HG03066 (cell line): ENCODE data around the gene ANKMY1.

Experiments used
- ATAC-seq: cut with Tn5 transposase; IDR thresholded peaks from one replicate; pipeline ENCODE4 v1.9.1; 2021; ENCODE audit warnings: low read depth; ENCODE audit not compliant: unreplicated experiment

ANKMY1 gene

GRCh38 chr2:240595381-240596079 lies 37.7 kb upstream of the ANKMY1 start:
- no peak for ATAC-seq

GRCh38 chr2:240594511-240595380 lies 37.0 kb upstream of the ANKMY1 start:
- no peak for ATAC-seq

- no peak for ATAC-seq
These were observed 36.1 kb upstream of the ANKMY1 start for GRCh38 chr2:240593703-240594451.

DNA sequence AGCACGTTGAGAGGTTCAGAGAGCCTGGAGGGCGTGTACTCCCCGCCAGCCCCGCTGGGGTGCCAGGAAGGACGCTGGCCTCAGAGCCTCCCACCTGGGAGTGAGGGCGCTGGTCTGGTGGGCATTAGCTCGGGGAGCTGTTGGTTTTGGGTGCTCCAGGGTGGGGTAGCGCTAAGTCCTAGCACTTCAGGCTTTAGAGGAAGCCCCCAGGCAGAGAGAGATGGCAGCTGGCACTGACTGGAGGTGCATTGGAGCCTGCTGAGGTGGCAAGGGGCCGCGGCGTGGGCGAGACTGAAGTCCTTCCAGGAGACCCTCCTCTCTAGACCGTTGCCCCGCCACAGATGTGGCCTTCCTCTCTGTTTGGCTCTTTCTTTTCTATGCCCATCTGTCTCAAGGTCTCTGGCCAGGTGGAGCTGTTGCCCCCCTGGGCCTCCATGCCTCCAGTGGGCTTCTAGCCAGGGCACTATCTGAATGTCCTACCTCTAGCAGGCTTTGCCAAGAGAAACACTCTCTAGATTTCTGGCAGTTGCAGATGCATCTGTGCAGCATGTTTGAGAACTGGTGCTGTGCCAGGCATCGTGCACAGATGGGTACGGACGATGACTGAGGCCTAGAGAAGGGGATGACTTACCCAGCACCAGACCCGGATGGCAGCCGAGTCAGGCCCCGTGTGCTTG lies 35.4 kb upstream of the ANKMY1 start:
- no peak for ATAC-seq

DNA sequence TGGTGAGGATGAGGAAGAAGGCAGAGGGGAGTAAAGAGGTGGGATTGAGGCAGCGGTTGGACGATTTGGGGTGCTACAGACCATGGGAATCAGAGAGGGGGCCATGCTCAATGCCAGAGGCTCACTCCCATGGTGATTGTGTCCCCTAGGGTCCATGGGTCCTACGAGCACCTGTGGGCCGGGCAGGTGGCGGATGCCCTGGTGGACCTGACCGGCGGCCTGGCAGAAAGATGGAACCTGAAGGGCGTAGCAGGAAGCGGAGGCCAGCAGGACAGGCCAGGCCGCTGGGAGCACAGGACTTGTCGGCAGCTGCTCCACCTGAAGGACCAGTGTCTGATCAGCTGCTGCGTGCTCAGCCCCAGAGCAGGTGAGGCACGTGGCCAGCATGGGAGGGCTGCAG lies 34.0 kb upstream of the ANKMY1 start:
- ATAC-seq: no peak

GRCh38 chr2:240591226-240591625 lies 33.4 kb upstream of the ANKMY1 start:
- ATAC-seq: no peak

- no peak for ATAC-seq
These were observed 32.9 kb upstream of the ANKMY1 start for GRCh38 chr2:240590681-240591111.

DNA sequence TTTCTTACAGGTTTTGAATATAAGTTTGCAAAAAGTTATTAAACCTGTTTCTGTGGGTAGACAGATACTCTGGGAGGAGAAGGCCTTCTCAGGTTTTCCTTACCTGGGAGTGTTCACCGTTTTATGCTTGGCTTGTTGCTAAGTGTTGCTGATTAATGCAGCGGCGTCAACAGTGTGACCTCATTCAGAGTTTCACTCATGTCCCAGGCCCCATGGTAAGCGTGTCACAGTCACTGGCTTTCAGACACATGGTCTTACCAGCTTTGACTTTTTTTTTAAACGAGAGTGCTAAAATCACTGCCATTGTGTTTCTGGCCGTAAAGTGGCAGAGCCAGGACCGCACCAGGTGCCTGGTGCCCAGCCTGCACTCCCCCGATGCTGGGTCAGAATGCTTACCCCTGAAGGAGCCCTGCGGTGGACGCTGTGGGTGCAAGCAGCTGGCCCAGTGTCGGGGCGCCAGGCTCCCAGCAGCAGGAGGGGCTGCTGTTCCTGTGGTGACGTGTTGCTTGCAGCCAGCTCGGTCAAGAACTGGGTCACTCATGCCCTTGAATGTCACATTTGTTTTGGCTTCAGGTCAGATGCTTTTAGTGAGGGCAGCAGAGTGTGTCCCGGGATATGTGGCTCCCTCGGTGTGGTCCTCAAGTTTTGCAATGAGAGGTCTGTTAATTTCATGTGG lies 32.2 kb upstream of the ANKMY1 start:
- ATAC-seq: no peak

DNA sequence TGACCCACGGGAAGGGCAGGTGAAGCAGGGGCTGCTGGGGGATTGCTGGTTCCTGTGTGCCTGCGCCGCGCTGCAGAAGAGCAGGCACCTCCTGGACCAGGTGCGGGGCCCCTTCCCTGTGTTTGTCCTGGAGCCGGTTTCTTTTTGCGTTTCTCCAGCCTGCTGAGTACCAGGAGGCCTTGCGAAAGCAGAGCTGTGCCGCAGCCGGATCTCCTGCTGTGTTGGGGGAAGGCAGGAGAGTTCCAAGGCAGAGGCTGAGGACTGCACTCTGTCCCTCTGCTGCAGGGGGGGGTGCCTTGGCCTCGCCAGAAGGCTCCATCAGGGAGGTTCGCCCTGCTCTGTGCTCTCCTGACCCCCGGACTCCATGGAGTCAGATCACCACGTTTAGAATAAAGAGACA lies 31.6 kb upstream of the ANKMY1 start:
- no peak for ATAC-seq

- ATAC-seq: no peak
These were observed 30.9 kb upstream of the ANKMY1 start for GRCh38 chr2:240588669-240589068.

DNA sequence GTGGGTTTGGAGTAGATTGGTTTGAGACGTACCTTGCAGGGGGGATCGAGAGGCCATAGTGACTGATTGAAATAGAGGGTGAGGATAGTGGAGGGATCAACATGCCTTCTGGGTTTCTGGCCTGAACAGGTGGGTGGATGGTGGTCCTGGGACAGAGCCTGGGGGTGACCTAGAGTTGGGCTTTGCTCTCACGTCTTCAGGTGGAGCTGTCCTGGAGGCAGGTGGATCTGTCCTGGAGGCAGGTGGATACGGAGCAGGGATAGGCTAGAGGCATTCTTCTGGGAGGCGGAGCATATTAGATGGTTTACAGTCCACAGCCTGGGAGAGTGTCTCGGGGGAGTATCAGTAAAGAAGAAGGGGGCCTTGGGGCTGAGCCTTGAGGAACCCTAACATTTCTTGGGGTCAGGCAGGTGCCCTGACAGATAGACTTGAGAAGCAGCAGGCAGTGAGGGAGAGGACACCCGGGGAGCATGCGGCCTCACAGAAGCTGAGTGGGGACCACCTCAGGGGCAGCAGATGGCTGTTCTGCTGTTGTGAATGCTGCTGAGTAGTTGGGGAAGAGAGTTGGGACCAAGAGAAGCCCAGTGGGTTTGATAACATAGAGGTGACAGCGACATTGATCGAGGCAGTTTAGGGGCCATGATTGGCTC lies 30.3 kb upstream of the ANKMY1 start:
- no peak for ATAC-seq

GRCh38 chr2:240586919-240587800 lies 29.4 kb upstream of the ANKMY1 start:
- no peak for ATAC-seq

DNA sequence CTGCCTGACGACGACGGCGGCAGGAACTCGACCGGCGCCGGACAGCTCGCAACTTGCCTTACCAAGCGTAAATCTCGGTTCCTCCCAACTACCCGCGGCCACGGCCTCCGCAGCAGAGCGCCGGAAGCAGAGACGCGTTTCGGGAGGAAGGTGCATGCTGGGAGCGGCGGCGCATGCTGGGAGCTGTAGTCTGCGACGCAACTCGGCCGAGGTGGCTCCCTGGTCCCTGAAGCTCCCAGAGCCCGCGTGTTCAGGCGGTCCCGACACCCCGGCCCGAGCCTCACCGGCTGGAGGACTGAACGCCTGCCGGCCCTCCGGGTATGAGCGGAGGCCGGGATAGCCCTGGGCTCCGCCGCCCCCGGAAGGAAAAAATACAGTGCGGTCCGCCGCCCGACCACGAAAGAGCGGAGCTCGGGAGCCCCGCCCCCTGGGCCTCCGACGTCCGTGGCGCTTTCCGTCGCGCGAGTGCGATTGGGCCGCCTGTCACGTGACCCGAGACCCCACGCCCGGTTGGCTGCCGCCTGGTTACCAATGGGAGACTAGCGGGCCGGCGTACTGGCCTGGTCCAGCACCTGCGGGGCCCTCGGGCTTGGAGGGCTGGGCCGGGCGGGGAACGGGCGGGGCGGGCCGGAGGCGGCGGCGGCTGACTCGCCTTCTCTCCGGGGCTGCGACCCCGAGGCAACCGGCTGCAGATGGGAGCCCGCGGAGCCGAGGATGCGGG lies 28.6 kb upstream of the ANKMY1 start, which contains the start of gene CAPN10:
Gene CAPN10, plus strand, starts transcription at position 537 of the 721 bp plus-strand sequence. Its CDS starts 178 bp downstream, at position 715.
- peak; percentile 52 for ATAC-seq

GRCh38 chr2:240585681-240586197 lies 28.0 kb upstream of the ANKMY1 start:
- no peak for ATAC-seq

- ATAC-seq: peak; percentile 29
These were observed 27.3 kb upstream of the ANKMY1 start for GRCh38 chr2:240585101-240585500.

- ATAC-seq: peak; percentile 59
These were observed 26.8 kb upstream of the ANKMY1 start for GRCh38 chr2:240584486-240585031.

DNA sequence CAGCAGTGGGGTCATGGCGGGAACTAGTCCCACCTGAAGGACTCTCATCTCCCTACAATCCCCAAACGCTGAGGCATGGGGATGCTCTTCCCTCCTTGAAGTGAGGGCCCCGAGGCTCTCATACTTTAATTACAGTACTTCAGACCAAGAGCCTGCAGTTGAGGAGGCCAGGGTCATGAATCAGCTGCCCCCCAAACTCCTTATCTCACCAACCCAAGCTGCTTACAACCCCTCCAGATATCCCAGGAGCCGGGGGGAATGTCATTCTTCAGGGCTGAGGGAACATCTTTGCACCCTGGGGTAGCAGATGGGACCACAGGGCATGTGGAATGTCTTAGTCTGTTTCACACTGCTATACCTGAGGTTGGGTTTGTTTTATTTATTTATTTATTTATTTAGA lies 26.0 kb upstream of the ANKMY1 start:
- ATAC-seq: no peak
